GM10266 (cell line): ENCODE results near the gene CSTA.
A peak's percentile ranks its signal among the peaks of the same experiment; 100 is the strongest.

Experiments
- DNase-seq: peaks from one replicate; pipeline ENCODE4 v3.0.0; 2012; ENCODE audit errors: extremely low spot score
- TF ChIP-seq, protein P1 (sequence below): IDR thresholded peaks from 2 replicates; pipeline ENCODE4 v1.5.1; 2012; ENCODE audit warnings: mild to moderate bottlenecking, low read depth; ENCODE audit not compliant: control insufficient read depth, insufficient read depth; ENCODE audit errors: missing control alignments

Gene CSTA

DNA sequence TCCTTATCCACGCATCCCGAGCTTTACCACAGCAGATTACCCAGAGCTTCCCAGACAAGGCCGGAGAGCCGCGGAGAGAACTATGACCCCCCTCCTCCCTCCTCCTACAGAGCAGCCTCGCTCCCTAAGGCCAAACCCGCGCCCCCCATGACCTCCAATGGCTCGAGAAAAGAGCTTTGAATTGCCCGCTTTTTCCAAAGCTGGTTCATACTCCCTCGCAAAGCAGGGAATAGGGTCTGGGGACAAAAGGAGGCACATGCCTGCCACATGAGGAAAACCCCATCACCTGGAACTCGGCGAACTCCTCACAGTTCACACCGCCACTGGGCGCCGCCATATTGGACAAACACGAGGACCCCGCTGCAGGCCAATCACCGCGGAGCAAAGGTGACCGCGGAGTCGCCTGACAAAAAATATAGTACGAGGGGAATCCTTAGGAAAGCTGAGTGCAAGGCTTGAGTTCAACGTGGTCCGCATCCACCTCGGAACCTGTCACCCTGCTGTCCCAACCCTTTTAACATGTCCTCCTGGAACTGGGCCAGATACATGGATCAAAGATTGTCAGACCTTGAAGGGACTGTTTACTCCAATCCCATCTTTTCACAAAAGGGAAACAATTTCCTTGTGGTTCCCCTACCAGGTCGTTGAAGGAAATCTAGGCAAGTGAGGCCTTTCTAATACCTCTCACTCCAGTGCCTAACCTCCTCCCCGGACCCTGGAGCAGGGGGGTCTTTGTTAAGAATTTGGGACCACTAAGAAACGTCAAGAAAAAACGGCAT is 58.0 kb downstream of the CSTA start, which contains the start of gene MIX23:
Gene MIX23, minus strand, starts transcription at position 344 of the 779 bp plus-strand sequence. Its CDS starts 7 bp downstream, at position 337.
- TF ChIP-seq, protein P1, sequence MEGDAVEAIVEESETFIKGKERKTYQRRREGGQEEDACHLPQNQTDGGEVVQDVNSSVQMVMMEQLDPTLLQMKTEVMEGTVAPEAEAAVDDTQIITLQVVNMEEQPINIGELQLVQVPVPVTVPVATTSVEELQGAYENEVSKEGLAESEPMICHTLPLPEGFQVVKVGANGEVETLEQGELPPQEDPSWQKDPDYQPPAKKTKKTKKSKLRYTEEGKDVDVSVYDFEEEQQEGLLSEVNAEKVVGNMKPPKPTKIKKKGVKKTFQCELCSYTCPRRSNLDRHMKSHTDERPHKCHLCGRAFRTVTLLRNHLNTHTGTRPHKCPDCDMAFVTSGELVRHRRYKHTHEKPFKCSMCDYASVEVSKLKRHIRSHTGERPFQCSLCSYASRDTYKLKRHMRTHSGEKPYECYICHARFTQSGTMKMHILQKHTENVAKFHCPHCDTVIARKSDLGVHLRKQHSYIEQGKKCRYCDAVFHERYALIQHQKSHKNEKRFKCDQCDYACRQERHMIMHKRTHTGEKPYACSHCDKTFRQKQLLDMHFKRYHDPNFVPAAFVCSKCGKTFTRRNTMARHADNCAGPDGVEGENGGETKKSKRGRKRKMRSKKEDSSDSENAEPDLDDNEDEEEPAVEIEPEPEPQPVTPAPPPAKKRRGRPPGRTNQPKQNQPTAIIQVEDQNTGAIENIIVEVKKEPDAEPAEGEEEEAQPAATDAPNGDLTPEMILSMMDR = no peak
- peak; percentile 87 for DNase-seq

DNA sequence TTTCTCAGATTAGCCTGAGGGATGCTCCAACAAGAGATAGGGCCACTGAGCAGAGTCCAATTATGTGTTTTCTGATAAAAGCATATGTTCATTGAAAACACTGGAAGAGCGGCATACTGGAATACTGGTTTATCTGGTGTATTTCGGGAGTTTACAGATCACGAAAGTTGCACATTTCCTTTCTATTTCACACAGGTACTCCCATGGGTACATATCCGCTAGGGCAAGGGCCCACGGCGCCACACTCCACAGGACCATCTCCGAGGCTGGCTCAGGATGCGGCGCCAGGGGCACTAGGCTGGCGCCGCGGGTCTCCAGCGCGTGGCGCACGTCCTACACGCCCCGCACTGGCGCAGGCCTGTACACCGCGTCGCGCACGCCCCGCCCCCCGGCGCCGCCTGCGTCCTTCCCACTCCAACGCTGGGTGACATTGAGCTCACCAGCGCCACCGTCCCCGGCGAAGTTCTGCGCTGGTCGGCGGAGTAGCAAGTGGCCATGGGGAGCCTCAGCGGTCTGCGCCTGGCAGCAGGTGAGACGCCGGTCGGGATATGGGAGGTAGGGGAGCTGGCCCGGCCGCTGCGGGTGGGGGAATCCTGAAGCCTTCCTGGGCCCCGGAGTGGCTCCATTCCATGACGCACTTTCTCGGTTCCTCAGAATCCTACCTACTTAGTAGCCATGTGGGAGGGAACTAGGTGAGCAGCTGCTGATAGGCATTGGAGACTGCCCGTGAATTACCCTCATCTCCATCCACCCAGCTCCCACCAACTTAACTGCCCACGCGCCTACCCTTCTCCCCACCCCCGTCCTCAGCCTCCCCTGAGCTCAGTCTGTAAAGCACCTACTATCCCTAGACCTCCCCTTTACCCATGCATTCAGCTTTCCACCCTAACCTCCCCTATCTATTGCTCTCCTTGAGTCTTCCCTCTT is 59.0 kb downstream of the CSTA start, which contains the start of gene FAM162A:
Gene FAM162A, plus strand, starts transcription at position 412 of the 927 bp plus-strand sequence. Its CDS starts 84 bp downstream, at position 496.
- peak; percentile 86 for DNase-seq
- TF ChIP-seq, protein P1 = peak; percentile 81

DNA sequence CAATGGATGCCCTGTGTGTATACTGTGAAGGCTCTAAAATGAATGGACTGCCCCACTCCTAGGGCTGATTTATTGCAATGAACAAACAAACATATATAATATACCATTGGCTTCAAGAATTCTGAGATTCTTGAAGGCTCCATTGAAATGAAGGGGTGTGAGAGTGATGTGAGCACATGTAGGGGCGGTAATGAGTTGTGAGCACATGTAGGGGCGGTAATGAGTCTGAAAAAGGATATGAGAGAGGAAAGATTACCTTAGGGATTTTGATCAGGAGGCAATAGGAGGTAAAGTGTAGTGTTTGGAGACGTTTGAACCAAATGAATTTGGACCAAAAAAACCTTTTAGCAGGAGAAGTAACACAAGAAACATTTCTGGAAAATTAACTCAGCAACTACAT is 62.7 kb downstream of the CSTA start:
- TF ChIP-seq, protein P1 = no peak

DNA sequence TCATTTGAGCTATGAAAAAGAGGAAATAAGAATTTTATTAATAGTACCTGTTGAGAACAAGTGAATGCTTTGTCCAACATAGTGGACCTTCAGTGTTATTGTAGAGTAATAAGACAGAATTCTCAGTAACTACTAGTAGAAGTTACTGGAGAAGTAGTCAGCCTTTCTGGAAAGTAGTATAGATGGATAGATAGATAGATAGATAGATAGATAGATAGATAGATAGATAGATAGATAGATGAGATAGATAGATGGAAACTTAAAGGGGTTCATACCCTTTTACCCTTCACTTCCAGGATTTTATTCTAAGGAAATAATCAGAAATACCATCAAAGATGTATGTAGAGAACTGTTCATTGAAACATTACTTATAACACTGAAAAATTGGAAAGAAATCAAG is 64.1 kb downstream of the CSTA start:
- DNase-seq = no peak
- TF ChIP-seq, protein P1 = no peak

More for the DNA sequence above, 62.7 kb downstream of the CSTA start:
- no peak for DNase-seq

DNA sequence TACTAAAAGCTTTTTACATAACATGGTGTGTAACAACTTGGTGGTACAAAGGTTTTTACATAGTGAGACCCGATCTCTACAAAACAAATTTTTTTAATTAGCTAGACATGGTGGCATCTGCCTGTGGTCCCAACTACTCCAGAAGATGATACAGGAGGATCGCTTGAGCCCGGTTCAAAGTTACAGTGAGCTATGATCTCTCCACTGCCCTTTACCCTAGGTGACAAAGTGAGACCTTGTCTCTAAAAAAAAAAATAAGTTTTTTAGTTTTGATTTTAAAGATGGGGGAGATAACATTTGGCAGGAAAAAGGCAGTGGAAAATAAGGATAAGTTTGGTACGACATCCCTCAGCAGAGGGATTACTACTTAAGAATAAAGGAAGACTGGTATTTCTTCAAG is 64.8 kb downstream of the CSTA start:
- DNase-seq = no peak
- TF ChIP-seq, protein P1 = no peak

DNA sequence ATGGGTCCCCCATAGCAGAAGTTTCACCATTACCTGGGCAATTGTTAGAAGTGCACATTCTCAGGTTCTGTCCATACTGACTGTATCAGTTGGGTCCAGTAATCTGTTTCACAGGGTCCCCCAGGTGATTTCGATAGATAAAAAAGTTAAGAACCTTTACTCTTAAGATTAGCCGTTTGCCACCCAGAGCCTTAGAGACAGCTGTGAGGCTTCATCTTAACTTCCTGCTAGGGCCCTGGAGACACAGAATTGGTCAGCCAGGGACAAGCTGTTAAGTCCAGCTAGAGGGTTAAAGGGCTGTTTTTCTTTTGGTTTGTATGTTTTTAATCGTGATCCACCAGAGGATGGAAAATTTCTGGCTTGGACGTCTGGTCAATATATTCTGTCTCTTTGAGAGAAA is 65.6 kb downstream of the CSTA start:
- no peak for DNase-seq
- TF ChIP-seq, protein P1 = no peak
